Measurements from ENCODE around the gene ZNF319. TPM values are rescaled to one million over a fixed set of nuclear protein-coding genes. Genes with fewer than 3 reads are reported as not detected.

Gene ZNF319
- total and polyA plus RNA-seq, 2 of the 13 experiments (the other 11 are each of a cell fraction or from before 2014, with no cell fraction given), result 2.4 to 3.6 TPM

DNA sequence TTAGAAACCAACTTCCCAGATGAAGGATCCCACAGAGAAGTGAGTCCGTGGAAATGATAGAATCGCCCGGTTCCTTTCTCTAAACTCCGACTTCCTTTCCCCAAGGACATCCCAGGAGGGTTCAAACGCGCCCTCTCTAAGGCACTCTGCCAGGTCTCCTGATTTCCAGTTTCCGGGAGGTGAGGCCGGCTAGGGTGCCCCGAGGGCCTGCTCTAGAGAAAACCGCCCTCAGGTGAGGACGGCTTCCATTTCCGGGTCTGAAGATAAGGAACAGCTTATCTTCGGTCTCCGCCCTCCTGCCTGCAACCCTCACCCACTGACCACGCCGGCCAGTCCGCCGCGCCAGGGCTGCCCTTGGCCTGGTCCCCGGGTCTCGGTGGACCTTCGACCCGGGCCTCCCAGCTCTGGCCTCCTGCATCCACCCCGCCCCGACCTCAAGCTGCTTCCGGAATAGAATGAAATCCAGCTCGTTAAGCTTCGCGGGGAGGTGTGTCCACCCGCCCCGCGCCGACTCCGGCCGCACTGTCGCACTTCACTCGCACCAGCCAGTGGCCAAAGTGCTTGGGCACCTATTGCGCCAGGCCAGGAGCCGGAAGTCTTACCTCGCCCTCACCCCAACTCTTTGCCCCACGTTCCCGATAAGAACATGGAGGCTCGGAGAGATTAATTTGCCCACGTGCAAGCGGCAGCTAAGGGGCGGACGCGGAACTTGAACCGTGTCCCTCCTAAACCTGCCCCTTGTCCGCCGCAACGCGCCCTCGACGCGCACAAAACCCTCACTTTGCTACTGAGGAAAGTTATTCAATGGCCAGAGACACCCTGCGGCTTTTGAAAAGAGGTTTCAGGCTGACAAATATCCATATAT, 24.2 kb upstream of the ZNF319 start (continued):
- TF ChIP-seq, protein P1, sequence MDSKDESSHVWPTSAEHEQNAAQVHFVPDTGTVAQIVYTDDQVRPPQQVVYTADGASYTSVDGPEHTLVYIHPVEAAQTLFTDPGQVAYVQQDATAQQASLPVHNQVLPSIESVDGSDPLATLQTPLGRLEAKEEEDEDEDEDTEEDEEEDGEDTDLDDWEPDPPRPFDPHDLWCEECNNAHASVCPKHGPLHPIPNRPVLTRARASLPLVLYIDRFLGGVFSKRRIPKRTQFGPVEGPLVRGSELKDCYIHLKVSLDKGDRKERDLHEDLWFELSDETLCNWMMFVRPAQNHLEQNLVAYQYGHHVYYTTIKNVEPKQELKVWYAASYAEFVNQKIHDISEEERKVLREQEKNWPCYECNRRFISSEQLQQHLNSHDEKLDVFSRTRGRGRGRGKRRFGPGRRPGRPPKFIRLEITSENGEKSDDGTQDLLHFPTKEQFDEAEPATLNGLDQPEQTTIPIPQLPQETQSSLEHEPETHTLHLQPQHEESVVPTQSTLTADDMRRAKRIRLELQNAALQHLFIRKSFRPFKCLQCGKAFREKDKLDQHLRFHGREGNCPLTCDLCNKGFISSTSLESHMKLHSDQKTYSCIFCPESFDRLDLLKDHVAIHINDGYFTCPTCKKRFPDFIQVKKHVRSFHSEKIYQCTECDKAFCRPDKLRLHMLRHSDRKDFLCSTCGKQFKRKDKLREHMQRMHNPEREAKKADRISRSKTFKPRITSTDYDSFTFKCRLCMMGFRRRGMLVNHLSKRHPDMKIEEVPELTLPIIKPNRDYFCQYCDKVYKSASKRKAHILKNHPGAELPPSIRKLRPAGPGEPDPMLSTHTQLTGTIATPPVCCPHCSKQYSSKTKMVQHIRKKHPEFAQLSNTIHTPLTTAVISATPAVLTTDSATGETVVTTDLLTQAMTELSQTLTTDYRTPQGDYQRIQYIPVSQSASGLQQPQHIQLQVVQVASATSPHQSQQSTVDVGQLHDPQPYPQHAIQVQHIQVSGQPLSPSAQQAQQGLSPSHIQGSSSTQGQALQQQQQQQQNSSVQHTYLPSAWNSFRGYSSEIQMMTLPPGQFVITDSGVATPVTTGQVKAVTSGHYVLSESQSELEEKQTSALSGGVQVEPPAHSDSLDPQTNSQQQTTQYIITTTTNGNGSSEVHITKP (CRISPR knock-in tag; IDR thresholded peaks at IDR 0.05; ENCODE audit: low read depth), result peak; percentile 85
- TF ChIP-seq NCOA2 (CRISPR knock-in tag; IDR thresholded peaks at IDR 0.05) (peak; percentile 75; the same call in 1 of the 2 replicates), U2AF2 (IDR thresholded peaks at IDR 0.05; ENCODE audit: low read depth, low read length) (no peak), EZH2 (conservative IDR thresholded peaks at IDR 0.05; ENCODE audit: low read depth, low read length) (no peak), SALL2 (CRISPR knock-in tag; IDR thresholded peaks at IDR 0.05) (peak; percentile 87), GZF1 (CRISPR knock-in tag; IDR thresholded peaks at IDR 0.05) (no peak; the same call in 1 of the 2 replicates), HNRNPL (IDR thresholded peaks at IDR 0.05; ENCODE audit: low read depth, low read length) (peak; percentile 95), PRPF4 (IDR thresholded peaks at IDR 0.05; ENCODE audit: low read depth, low read length, poor library complexity, severe bottlenecking) (no peak), GLI4 (CRISPR knock-in tag; IDR thresholded peaks at IDR 0.05; ENCODE audit: borderline replicate concordance) (no peak), MXI1 (IDR thresholded peaks at IDR 0.05; ENCODE audit: borderline replicate concordance, low read depth, low read length) (peak; percentile 86; the same call in 2 of the 3 replicates), ZNF354B (CRISPR knock-in tag; IDR thresholded peaks at IDR 0.05) (0 out of 2 replicates have a peak, but pooled peaks have one; percentile 22), ZNF644 (CRISPR knock-in tag; IDR thresholded peaks at IDR 0.05; ENCODE audit: low read depth) (peak; percentile 15; the same call in 1 of the 2 replicates), ARHGAP35 (CRISPR knock-in tag; IDR thresholded peaks at IDR 0.05; ENCODE audit: borderline replicate concordance) (no peak), ZNF614 (CRISPR knock-in tag; IDR thresholded peaks at IDR 0.05; ENCODE audit: borderline replicate concordance) (peak; percentile 85; the same call in 1 of the 2 replicates)
- TF ChIP-seq, protein P2, sequence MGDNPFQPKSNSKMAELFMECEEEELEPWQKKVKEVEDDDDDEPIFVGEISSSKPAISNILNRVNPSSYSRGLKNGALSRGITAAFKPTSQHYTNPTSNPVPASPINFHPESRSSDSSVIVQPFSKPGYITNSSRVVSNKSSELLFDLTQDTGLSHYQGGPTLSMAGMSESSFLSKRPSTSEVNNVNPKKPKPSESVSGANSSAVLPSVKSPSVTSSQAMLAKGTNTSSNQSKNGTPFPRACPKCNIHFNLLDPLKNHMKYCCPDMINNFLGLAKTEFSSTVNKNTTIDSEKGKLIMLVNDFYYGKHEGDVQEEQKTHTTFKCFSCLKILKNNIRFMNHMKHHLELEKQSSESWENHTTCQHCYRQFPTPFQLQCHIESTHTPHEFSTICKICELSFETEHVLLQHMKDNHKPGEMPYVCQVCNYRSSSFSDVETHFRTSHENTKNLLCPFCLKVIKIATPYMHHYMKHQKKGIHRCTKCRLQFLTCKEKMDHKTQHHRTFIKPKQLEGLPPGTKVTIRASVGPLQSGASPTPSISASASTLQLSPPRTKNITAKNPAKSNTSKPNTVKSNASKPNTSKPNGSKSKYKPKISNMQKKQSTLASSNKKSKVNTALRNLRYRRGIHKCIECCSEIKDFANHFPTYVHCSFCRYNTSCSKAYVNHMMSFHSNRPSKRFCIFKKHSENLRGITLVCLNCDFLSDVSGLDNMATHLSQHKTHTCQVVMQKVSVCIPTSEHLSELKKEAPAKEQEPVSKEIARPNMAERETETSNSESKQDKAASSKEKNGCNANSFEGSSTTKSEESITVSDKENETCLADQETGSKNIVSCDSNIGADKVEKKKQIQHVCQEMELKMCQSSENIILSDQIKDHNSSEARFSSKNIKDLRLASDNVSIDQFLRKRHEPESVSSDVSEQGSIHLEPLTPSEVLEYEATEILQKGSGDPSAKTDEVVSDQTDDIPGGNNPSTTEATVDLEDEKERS (CRISPR knock-in tag; IDR thresholded peaks at IDR 0.05), result no peak; the same call in 1 of the 2 replicates
- TF ChIP-seq, protein P3, sequence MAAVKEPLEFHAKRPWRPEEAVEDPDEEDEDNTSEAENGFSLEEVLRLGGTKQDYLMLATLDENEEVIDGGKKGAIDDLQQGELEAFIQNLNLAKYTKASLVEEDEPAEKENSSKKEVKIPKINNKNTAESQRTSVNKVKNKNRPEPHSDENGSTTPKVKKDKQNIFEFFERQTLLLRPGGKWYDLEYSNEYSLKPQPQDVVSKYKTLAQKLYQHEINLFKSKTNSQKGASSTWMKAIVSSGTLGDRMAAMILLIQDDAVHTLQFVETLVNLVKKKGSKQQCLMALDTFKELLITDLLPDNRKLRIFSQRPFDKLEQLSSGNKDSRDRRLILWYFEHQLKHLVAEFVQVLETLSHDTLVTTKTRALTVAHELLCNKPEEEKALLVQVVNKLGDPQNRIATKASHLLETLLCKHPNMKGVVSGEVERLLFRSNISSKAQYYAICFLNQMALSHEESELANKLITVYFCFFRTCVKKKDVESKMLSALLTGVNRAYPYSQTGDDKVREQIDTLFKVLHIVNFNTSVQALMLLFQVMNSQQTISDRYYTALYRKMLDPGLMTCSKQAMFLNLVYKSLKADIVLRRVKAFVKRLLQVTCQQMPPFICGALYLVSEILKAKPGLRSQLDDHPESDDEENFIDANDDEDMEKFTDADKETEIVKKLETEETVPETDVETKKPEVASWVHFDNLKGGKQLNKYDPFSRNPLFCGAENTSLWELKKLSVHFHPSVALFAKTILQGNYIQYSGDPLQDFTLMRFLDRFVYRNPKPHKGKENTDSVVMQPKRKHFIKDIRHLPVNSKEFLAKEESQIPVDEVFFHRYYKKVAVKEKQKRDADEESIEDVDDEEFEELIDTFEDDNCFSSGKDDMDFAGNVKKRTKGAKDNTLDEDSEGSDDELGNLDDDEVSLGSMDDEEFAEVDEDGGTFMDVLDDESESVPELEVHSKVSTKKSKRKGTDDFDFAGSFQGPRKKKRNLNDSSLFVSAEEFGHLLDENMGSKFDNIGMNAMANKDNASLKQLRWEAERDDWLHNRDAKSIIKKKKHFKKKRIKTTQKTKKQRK (IDR thresholded peaks at IDR 0.05; ENCODE audit: low read length), result no peak
- TF ChIP-seq, protein P4, sequence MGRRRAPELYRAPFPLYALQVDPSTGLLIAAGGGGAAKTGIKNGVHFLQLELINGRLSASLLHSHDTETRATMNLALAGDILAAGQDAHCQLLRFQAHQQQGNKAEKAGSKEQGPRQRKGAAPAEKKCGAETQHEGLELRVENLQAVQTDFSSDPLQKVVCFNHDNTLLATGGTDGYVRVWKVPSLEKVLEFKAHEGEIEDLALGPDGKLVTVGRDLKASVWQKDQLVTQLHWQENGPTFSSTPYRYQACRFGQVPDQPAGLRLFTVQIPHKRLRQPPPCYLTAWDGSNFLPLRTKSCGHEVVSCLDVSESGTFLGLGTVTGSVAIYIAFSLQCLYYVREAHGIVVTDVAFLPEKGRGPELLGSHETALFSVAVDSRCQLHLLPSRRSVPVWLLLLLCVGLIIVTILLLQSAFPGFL (CRISPR knock-in tag; IDR thresholded peaks at IDR 0.05), result no peak
